Ishikawa (cell line): Measurements from ENCODE around the gene PGM1.

ENCODE experiments used
- MAX ChIP-seq: IDR thresholded peaks from 2 replicates; pipeline ENCODE4 v1.6.1; 2012
- TF ChIP-seq, protein P1 (sequence below): IDR thresholded peaks from 2 replicates; pipeline ENCODE4 v1.6.1; 2012; ENCODE audit warnings: low read depth, mild to moderate bottlenecking

DNA sequence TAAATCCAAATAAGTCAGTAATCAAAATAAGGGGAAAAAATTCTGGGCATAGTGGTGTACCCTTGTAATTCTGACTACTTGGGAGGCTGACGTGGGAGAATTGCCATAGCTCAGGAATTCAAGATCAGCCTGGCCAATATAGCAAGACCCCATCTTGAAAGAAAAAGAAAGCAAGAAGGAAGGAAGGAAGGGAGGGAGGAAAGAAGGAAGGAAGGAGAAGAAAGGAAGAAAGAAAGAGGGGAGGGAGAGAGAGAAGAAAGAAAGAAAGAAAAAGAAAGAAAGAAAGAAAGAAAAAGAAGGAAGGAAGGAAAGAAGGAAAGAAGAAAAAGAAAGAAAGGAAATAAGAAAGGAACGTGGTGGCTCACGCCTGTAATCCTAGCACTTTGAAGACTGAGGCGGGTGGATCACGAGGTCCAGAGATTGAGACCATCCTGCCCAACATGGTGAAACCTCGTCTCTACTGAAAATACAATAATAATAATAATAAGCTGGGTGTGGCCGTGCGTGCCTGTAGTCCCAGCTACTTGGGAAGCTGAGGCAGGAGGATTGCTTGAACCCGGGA is 116.1 kb downstream of the PGM1 start:
- TF ChIP-seq MAX = no peak
- TF ChIP-seq, protein P1, sequence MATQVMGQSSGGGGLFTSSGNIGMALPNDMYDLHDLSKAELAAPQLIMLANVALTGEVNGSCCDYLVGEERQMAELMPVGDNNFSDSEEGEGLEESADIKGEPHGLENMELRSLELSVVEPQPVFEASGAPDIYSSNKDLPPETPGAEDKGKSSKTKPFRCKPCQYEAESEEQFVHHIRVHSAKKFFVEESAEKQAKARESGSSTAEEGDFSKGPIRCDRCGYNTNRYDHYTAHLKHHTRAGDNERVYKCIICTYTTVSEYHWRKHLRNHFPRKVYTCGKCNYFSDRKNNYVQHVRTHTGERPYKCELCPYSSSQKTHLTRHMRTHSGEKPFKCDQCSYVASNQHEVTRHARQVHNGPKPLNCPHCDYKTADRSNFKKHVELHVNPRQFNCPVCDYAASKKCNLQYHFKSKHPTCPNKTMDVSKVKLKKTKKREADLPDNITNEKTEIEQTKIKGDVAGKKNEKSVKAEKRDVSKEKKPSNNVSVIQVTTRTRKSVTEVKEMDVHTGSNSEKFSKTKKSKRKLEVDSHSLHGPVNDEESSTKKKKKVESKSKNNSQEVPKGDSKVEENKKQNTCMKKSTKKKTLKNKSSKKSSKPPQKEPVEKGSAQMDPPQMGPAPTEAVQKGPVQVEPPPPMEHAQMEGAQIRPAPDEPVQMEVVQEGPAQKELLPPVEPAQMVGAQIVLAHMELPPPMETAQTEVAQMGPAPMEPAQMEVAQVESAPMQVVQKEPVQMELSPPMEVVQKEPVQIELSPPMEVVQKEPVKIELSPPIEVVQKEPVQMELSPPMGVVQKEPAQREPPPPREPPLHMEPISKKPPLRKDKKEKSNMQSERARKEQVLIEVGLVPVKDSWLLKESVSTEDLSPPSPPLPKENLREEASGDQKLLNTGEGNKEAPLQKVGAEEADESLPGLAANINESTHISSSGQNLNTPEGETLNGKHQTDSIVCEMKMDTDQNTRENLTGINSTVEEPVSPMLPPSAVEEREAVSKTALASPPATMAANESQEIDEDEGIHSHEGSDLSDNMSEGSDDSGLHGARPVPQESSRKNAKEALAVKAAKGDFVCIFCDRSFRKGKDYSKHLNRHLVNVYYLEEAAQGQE = no peak
